Nephron progenitor cell (in vitro differentiated cells): ENCODE data around the gene MT1F.
"Not testable (repeated sequence)": the region's sequence is repeated elsewhere in the genome, so short reads cannot be mapped to it uniquely, and the experiment has no call there.

Source experiments
- DNase-seq: peaks from one replicate; pipeline ENCODE4 v3.0.0; 2021
- H3K27ac Mint-ChIP-seq: 2 replicates; pipeline ENCODE4 v1.8.0; 2021; ENCODE audit warnings: mild to moderate bottlenecking, moderate library complexity, mixed read lengths
- H3K27me3 Mint-ChIP-seq: 2 replicates; pipeline ENCODE4 v1.8.0; 2021; ENCODE audit warnings: mild to moderate bottlenecking, low read depth, mixed read lengths; ENCODE audit not compliant: poor library complexity
- H3K36me3 Mint-ChIP-seq: 2 replicates; pipeline ENCODE4 v1.8.0; 2021; ENCODE audit warnings: low read depth, mixed read lengths
- H3K4me1 Mint-ChIP-seq: 2 replicates; pipeline ENCODE4 v1.8.0; 2021; ENCODE audit warnings: mixed read lengths
- H3K4me3 Mint-ChIP-seq: 2 replicates; pipeline ENCODE4 v1.8.0; 2021; ENCODE audit warnings: mild to moderate bottlenecking, moderate library complexity, mixed read lengths
- H3K9me3 Mint-ChIP-seq: 2 replicates; pipeline ENCODE4 v1.8.0; 2021; ENCODE audit warnings: mild to moderate bottlenecking, moderate library complexity, mixed read lengths
- TF ChIP-seq, protein P1 (sequence below): fragments of 200-600 bp; sonication (generic); IDR thresholded peaks from 2 replicates; pipeline ENCODE4 v1.5.0; 2021; ENCODE audit warnings: antibody characterized with exemption

Gene MT1F

DNA sequence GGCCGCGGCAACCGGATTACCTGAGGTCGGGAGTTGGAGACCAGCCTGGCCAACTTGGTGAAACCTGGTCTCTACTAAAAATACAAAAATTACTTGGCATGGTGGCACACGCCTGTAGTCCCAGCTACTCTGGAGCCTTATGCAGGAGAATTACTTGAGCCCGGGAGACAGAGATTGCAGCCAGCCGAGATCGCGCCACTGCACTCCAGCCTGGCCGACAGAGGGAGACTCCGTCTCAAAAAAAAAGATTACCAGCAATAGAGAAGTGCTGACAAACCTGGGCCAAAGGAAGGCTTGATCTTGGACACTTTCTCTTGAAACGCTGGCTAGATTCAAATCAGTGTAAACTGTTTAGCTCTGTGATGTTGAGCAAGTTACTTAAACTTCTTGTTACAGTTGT lies 16.2 kb downstream of the MT1F start:
- Mint-ChIP-seq H3K36me3 (no peaks in the 10 kb centered on the region), H3K27me3 (peaks cover 100% of the 10 kb centered on the region), H3K27ac (no peak overlapping the region), H3K4me1 (peaks cover 15% of the 10 kb centered on the region), H3K9me3 (no peaks in the 10 kb centered on the region), H3K4me3 (no peak overlapping the region)
- DNase-seq, result peak; percentile 42
- TF ChIP-seq, protein P1, sequence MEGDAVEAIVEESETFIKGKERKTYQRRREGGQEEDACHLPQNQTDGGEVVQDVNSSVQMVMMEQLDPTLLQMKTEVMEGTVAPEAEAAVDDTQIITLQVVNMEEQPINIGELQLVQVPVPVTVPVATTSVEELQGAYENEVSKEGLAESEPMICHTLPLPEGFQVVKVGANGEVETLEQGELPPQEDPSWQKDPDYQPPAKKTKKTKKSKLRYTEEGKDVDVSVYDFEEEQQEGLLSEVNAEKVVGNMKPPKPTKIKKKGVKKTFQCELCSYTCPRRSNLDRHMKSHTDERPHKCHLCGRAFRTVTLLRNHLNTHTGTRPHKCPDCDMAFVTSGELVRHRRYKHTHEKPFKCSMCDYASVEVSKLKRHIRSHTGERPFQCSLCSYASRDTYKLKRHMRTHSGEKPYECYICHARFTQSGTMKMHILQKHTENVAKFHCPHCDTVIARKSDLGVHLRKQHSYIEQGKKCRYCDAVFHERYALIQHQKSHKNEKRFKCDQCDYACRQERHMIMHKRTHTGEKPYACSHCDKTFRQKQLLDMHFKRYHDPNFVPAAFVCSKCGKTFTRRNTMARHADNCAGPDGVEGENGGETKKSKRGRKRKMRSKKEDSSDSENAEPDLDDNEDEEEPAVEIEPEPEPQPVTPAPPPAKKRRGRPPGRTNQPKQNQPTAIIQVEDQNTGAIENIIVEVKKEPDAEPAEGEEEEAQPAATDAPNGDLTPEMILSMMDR, result peak; percentile 43

DNA sequence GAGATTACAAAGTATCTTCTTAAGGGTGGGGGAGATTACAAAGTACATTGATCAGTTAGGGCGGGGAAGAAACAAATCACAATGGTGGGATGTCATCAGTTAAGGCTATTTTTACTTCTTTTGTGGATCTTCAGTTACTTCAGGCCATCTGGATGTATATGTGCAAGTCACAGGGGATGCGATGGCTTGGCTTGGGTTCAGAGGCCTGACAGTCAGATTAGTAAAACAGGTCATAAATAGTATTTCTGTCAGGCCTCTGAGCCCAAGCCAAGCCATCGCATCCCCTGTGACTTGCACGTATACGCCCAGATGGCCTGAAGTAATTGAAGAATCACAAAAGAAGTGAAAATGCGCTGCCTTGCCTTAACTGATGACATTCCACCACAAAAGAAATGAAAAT lies 16.8 kb downstream of the MT1F start:
- peaks cover 15% of the 10 kb centered on the region for H3K4me1 Mint-ChIP-seq

DNA sequence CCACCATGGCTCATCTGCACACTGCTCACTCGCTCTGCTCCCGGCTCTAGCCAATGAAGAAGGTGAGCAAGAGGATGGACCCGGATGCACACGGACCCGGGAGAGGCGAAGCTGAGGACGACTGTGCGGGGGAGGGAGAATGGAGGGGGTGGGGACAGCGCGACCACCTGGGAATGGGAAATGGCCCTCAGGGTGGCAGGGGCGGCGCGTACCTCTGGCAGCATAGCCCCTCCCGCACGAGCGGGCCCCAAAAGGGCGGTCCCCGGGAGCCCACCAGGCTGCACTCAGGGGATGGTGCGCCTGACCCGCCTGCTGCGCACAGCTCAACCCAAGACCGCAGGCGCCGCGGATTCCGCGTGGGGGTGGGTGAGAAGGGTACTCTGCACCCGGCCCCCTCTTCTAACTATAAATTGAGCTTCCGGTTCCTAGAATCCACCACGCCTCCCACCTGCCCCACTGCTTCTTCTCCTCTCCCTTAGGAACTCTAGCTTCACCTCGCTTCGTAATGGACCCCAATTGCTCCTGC lies 18.0 kb downstream of the MT1F start:
- H3K4me1 Mint-ChIP-seq, result peaks cover 15% of the 10 kb centered on the region
- H3K27ac Mint-ChIP-seq, result no peak overlapping the region
- H3K36me3 Mint-ChIP-seq, result no peaks in the 10 kb centered on the region
- DNase-seq, result peak; percentile 36
- H3K4me3 Mint-ChIP-seq, result peak overlapping the region; percentile 81
- H3K9me3 Mint-ChIP-seq, result no peaks in the 10 kb centered on the region
- H3K27me3 Mint-ChIP-seq, result peaks cover 91% of the 10 kb centered on the region
- TF ChIP-seq, protein P1, result no peak

More for the DNA sequence above, 16.8 kb downstream of the MT1F start:
- not testable (repeated sequence) for H3K4me3 Mint-ChIP-seq, H3K27ac Mint-ChIP-seq, H3K9me3 Mint-ChIP-seq, DNase-seq, H3K36me3 Mint-ChIP-seq
- peaks cover 97% of the 10 kb centered on the region for H3K27me3 Mint-ChIP-seq

DNA sequence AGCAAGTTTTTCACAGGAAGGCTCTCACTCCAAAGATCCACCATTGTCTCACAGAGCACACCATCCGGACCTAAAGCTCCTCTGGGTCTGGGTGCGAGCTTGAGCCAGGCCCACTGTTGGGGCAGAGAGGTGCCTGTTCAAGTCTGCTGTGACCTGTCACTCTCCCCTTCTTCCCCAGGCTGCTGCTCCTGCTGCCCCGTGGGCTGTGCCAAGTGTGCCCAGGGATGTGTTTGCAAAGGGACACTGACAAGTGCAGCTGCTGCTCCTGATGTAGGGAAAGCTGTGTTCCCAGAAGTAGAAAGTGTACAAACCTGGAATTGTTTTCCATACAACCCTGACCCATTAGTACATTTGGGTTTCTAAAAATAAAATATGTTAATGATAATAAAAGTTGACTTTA lies 19.7 kb downstream of the MT1F start:
- no peaks in the 10 kb centered on the region for H3K36me3 Mint-ChIP-seq
- H3K4me3 Mint-ChIP-seq, result no peak overlapping the region
- DNase-seq, result no peak
- H3K9me3 Mint-ChIP-seq, result no peaks in the 10 kb centered on the region
- no peak overlapping the region for H3K27ac Mint-ChIP-seq
- peaks cover 24% of the 10 kb centered on the region for H3K4me1 Mint-ChIP-seq
- TF ChIP-seq, protein P1, result no peak
- H3K27me3 Mint-ChIP-seq, result peaks cover 88% of the 10 kb centered on the region

DNA sequence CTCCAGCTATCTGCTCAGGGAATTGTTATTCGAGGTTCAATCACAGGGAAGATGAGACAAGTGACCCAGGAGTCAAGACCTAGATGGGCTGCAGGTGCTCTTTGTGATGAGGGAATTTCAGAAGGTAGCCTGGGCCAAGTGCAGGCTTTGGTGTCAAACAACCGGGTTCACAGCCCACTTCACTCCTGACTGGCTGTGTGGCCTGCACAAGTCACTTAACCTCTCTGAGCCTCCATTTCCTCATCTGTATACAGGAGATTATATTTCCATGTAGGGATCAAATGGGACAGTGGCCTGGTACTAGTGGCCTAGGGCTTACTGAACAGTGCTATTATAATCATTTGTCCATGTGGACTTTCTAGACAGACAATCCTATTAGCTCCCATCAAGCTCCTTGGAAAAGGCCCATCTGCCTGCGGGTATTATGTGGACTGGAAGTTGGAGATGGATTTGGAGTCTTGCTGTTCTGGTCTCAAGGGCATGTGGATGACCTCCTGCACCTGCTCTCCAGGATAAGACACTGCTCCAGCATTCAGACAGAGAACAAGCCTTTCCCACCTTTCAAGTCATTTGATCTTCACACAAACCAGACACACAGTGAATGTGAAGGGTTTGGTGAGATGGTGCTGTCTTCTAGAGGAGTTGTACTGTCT lies 21.4 kb downstream of the MT1F start:
- DNase-seq, result no peak
- no peak overlapping the region for H3K4me3 Mint-ChIP-seq
- peaks cover 71% of the 10 kb centered on the region for H3K27me3 Mint-ChIP-seq
- TF ChIP-seq, protein P1, result no peak
- H3K36me3 Mint-ChIP-seq, result no peaks in the 10 kb centered on the region
- H3K27ac Mint-ChIP-seq, result no peak overlapping the region
- H3K4me1 Mint-ChIP-seq, result peaks cover 29% of the 10 kb centered on the region
- no peaks in the 10 kb centered on the region for H3K9me3 Mint-ChIP-seq

DNA sequence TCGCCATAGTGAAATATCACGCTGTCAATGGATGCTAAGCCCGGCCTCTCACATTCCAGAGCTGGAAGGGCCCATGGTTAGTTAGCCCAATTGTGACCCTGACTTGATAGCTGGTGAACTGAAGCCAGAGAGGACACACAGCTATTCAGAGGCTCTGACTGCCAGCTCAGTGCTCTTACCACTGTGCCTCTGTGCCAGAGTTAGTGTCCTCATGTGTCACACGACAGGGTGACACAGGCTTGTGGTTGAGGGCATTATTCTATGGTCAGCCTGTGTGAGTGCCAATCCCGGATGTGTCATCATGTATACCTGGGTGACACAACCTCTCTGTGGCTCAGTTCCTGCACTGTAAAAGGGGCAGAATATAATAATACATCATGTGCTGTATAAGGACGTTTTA lies 22.1 kb downstream of the MT1F start:
- Mint-ChIP-seq H3K27ac (no peak overlapping the region), H3K27me3 (peaks cover 65% of the 10 kb centered on the region), H3K4me1 (peaks cover 29% of the 10 kb centered on the region), H3K9me3 (no peaks in the 10 kb centered on the region), H3K36me3 (peaks cover 3% of the 10 kb centered on the region), H3K4me3 (no peak overlapping the region)
- no peak for DNase-seq
- TF ChIP-seq, protein P1, result no peak
